Testis (tissue), 2 donors: ENCODE results near the gene RARG.

ENCODE experiments used
- CTCF ChIP-seq, 3 experiments: fragments of 450-650 bp in 2 of 3; fragments of 200-600 bp in 1 of 3; sonication (generic) in 1 of 3; IDR thresholded peaks; one replicate each; pipeline ENCODE4 v1.5.1; 2016 to 2019; ENCODE audit warnings: antibody characterized with exemption in 3 of 3, mild to moderate bottlenecking in 2 of 3, moderate library complexity in 1 of 3
- POLR2A ChIP-seq: fragments of 450-650 bp; IDR thresholded peaks from one replicate; pipeline ENCODE4 v1.6.1; 2017; ENCODE audit warnings: antibody characterized with exemption, mild to moderate bottlenecking, moderate library complexity

DNA sequence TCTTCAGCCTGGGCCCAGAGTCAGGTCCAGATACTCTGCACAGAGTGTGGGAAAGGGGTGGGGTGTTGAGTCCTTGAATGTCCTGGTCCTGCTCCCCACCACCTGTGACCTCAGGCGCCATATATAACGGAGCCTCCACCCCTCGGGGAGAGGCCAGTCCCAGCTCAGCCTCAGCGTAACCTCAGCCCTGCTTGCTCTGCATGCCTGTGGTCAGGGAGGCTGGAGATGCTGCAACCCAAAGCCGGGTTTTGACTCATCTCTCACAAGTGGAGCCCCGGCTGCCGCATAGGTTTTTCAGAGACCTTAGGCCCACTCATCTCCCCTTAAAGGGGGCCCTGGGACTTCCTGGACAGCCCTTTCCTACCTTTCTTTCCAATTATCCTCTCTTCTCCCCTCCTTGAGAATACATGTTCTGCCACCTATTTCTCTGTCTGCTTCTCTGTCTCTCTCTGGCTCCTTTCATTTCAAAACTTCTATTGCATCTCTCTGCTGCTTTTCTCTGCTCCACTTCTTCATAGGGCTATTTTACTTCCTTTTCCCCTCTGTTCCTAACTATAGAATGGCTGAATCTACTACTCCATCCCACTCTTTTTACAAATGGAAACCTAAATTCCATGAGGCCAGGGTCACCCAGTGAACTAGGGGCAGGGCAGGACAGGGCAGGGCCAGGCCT lies 26.1 kb downstream of the RARG start:
- TF ChIP-seq CTCF (IDR thresholded peaks at IDR 0.05) (no peak), POLR2A (no peak)
